NCI-H2227 (cell line): ENCODE measurements around the gene OSBPL2.

Experiments
- DNase-seq: peaks from one replicate; lab custom pipeline; 2025; ENCODE audit not compliant: unreplicated experiment; lab: John Stamatoyannopoulos, UW

OSBPL2 gene

DNA sequence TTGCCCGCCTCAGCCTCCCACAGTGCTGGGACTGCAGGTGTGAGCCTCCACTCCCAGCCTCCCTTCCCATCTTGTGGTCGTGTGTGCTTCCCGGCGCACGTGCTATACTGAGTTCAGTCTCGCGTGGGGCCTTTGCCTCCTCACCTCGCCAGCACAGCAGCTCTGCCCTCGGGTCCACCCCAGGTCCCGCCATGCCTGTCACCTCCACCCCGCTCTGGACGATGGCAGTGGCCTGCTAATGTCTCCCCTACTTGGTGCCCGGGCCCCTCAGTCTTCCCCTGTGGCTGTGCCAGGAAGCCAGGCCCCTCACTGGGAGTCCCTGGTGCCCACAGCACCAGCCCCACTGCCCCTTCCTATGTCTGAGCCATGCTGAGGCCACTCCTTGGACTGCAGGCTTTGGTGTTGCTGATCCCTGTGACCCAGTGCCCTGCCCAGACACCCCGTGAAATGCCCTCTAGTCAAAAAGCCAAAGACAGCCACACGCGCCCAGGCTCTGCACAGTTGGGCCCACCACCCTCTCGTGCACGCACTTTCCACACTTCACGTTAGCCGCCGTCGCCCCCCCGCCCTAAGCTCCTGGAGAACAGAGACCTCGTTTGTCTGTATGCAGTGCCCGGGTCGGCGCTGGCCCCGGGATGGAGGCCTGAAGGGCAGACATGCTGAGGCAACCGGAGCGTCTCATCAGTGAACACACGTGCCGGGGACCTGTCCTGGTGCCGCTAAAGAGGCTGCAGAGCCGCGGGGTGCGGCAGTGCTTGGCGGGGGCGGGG lies 32.5 kb upstream of the OSBPL2 start:
- no peak for DNase-seq

DNA sequence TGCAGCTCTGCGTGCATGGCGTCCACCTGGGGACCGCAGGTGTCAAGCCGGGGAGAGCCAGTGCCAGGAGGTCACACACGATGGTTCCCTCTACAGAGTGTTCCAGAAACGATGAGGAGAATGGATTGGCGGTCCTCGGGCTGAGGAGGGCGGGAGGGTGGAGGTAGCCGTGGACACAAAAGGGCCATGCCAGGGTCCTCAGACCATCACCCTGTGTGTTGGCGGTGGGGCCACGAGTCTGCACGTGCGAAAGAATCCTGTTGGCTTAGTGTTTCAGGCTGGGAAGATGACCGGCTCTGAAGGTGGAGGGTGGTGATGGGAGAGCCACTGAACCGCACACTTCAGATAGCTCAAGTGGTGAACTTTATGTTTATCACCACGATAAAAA lies 31.9 kb upstream of the OSBPL2 start:
- no peak for DNase-seq

DNA sequence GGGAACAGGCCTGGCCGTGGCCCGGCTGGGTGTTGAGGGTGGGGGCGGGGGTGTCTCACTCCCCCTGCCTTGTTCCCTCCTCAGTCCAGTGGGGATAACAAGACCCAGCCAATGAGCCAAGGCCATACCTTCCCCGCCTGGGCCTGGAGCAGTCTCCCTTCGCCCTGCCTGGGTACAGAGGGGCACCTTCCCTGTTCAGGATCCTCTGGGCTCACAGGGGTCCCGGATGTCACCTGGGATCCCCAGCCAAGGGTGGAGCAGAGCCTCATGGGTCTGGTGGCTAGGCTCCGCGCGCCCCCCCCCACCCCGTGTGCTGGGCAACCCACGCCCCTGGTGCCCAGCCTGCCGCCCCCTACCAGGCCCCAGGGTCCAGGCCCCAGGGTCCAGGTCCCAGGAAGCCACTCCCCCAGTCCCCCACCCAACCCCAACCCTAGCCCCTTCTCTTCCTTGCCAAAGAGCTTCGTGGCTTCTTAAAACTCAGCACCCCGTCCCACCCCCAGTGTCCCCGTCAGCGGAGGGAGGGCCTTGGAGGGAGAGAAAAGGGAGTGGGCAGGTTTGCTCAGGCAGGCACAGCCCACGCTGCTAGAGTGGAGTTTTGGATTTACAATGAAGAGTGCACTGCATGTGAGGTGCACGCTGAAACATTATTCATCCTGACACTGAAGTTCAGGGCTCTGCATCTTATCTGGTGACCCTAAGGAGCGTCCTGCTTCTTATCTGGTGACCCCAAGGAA lies 30.1 kb upstream of the OSBPL2 start:
- DNase-seq = no peak

DNA sequence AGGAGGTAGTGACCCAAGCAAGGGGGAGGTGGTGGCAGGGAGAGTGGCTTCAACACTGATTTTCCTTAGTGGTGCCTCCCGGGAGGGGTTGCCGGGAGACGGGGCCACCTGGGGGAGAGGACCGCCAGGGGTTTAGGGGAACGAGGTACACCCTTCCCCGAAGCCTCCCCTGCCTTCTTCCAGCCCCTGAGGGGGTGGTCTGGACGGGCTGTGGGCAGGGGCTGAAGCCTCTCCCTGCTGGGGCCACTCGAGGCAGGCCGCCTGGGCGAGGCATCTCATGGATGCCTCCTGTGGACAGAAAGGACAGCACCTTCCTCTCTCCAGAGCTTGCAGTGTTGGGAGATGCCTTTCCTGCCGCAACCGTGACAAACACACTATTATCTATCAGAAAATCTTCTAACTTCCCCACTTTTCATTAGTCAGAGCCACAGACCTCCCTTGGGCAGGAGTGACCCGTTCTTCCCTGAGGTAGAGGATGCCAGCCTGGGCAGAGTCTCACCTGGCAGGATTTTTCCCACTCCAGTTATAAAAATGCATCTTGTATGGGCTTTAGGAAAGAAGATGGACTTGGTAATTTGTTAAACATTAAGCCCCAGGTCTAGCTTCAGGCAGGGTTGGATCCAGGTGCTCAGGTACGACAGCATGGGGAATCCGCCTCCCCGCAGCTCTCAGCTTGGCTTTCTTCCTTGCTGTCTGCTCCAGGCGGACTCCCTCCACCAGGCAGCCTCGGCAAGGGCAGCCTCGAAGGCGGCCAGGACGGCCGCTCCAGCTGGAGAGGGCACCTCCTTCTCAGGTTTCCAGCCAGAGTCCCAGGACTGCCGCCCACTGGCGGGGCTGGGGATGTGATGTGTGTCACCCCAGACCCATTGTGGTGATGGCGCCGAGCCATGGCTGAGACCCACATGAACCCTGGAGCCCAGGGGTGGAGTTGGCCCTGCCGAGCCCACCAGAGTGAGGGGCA lies 29.2 kb upstream of the OSBPL2 start:
- DNase-seq = no peak

DNA sequence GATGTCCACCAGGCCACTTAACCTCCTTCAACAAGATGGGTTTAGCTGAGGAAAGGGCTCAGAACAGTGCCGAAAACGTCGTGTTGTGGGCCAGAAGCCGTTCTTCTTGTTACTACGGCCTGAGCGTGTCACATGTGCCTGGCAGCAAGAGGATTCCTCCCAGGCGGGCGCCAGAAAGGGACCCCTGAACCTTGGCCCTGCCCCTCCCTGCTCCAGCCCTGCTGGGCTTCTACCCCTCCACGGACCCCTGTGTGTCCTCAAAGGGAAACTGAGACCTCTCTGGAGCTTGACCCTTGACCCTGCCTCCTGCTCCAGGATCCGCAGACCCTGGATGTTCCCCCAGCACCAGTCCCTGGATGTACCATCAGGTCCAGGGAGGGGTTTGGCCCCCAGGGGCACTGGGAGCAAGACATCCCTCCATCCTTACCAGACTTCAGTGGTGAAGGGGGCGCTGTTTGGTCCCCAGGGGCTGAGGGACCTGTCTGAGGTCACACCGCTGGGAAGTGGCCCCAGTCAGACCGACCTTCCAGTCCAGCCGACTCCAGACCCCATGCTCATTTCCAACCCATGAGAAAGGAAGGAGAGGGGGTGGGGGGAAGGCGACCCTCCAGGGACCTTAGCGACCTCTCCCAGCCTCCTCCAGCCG lies 28.3 kb upstream of the OSBPL2 start:
- DNase-seq = no peak

DNA sequence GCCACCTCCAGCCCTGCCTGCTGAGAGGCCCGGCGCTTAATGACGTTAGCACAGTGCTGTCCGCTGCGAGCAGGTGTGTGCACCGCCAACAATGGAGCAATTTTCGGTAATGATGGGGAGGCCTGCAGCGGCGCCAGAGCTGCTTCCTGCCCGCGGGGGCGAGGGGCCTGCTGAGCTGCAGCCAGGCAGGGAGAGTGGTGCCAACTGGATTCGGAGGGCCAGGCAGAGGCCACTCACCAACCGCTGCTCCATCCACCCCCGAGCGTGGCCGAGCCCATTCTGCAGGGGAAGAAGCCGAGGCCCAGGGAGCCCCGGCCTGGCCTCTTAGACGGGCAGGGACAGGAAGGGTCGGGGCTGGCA lies 27.8 kb upstream of the OSBPL2 start:
- peak; percentile 91 for DNase-seq

DNA sequence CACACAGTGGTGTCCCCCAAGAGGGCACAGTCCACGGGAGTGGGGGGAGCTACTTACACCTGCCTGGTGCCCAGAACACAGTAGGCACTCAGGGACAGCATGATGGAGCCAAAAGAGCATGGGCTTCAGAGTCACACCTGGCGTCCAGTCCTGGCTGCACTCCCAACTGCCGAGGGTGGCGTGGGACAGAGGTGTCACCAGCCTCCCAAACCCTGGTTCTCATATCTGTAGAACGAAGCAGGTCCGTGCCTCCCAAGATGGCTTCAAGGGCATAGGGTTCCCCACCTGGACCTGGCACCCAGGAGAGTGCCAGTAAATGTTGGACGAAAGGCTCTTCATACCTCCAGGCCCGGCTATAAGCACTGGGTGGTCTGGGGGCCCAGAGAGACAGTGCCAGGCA lies 27.1 kb upstream of the OSBPL2 start:
- no peak for DNase-seq

DNA sequence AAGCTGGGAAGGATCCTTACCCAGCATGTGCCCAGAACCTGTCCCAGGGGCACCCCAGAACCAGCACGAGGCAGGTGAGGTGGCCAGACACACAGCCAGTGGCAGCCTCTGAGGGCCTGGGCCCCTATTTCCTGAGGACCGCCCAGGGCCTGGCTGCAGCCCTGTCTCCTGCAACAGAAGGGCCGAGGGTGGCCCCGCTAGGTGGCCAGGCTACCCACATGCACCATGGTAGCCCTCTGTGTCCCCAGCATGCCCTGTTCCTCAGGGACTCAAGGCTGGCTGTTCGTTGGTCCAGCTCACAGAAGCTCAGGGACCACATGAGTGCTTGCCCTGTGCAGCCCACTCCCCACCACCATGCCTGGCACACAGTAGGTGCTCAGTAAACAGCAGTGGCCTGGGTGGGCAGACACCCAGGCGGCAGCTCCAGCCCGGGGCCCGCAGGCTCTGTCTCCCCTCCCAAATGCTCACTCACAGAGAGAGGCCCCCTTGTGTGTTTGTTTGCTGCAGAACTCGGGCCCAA lies 26.5 kb upstream of the OSBPL2 start:
- DNase-seq = no peak

DNA sequence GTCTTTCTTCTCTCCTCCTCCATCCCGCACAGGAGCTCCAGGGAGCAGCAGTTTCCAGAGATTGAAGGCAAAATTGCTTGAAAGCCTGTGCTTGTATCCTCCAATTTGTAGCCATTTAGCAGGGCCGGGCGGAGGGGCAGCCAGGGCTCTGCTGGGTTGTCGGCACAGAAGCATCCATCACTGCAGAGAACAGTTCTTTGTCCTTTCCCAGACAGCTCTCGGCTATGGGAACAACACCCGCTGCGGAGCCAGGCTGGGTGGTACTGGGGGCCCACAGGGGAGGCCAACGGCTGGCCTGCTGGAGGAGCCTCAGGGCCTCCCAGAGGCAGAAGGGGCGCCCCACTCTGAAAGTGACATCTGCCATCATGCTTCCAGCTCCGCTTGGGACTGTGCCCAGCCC lies 26.0 kb upstream of the OSBPL2 start:
- peak; percentile 77 for DNase-seq

DNA sequence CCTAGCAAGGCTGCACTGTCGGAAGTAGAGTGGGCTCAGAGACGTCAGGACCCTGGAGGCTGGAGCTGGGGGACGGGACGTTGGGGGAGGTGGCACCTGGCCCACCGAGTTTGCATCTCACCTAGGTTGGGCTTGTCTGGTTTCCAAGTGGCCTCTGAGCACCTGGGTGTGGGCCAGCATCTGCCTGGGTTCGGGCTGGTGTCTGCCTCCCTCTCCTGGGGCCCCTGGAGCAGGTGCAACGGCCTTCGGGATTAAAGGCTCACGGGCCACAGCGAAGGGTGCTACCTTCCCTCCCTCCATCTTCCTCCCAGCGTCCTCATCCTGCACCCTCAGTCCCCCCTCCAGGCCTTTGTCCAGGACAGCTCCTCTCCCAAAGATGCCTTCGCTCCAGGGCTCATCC lies 24.3 kb upstream of the OSBPL2 start:
- DNase-seq = no peak

DNA sequence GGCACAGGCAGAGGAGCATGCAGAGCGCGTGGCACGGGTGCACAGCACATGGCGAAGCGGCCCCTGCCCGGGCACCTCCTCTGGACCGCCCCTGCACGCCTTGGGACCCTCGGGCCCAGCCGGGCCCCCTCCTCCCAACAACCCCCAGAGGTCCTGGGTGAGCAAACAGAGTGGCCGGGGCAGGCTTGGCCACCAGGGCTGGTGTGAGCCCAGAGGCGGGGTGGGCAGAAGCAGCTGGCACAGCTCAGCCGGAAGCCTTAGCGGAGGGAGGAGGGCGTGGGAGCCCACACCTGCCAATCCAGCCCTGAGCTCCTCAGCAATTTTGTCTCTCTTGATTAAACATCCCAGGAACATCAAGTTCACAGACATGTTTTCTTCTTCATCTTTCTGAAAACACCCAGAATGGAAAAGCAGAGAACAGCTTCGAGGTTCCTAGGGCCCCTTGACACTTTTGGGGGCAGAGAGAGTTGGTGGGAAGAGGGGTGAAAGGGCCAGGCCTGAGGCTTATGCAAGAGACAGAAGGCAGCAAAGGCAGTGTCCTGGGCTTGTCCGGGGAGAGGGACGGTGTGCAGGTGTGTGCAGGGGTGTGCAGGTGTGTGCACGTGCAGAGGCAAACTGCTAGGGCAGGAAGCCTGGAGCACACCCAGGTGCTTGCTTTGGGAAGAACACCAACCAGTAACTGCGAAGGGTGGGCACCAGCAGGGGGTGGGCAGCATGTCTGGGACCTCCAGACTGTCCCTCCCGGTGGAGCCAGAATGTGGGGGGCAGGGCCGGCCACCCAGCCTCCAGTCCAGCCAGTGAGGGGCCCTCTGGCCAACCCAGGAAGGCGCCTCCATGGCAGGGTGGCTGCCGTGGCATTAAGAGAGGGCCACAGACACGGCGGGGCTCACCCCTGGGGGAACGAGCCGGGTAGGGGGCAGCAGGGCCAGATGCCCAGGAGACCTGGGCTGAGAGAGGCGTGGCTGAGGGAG lies 23.0 kb upstream of the OSBPL2 start:
- DNase-seq = no peak

DNA sequence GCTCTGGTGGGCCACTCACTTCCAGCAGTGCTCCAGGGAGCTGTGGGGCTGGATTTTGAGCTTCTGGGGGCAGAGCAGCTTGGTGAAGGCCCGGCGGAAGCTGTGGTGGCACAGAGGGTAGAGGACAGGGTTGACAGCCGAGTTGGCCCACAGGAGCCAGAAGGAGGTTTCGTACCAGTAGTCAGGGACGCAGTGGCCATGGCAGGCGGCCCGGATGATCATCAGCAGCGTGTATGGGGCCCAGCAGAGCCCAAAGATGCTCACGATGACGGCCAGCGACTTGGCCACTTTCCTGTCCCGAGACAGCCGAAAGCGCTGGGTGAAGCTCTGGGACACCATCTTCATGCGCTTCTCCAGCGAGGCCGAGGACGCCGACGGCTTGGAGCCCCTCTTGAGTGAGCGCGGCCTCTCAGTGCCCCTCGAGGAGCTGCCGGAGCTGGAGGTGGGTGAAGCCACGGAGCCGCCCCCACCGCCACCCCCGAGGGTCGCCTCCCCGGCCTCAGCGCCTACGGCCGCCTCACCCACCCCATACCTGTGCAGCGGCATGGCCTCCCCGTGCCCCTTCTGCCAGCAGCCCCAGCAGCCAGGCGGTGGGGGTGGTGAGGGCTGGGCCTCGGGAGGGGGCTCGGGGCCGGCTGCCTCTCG lies 22.2 kb upstream of the OSBPL2 start:
- no peak for DNase-seq

DNA sequence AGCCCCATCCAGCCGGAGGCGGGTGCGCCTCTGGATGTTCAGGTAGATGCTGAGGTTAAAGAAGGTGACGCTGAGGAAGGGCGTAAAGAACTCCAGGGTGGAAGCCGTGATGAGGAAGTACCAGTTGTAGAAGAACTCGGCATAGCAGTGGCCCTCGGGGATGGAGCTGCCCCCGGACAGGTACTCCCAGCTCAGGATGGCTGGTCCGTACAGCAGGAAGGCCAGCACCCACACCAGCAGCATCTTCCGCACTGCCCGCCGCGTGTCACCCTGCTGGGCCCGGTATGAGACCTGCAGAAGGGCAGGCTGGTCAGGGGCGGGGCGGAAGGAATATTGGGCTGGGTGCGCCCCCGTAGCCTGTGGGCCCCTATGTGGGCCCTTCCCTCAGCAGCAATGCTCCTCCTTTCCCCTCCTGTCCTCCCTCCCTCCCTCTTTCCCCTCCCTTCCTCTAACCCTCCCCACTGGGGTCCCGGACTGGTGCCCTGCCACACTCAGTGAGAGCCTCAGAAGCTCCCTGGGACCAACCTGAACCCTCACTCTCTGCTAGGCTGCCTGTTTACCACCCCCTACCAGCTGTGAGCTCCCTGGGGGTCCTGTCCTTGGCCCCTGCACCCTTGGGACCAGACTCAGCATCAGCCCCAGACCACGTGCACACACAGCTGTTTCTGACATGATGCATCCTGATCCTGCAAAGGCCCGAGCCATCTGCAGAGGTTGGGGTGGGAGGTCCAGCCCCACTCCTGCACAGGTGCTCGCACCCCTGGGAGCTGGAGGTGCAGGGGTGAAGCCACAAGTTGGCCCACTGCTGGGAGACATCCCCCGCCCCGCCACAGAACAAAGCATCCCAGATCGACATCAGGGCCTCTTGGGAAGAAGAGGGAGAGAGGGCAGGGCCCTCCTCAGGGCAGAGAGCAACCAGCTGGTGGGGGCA lies 21.4 kb upstream of the OSBPL2 start:
- DNase-seq = no peak

DNA sequence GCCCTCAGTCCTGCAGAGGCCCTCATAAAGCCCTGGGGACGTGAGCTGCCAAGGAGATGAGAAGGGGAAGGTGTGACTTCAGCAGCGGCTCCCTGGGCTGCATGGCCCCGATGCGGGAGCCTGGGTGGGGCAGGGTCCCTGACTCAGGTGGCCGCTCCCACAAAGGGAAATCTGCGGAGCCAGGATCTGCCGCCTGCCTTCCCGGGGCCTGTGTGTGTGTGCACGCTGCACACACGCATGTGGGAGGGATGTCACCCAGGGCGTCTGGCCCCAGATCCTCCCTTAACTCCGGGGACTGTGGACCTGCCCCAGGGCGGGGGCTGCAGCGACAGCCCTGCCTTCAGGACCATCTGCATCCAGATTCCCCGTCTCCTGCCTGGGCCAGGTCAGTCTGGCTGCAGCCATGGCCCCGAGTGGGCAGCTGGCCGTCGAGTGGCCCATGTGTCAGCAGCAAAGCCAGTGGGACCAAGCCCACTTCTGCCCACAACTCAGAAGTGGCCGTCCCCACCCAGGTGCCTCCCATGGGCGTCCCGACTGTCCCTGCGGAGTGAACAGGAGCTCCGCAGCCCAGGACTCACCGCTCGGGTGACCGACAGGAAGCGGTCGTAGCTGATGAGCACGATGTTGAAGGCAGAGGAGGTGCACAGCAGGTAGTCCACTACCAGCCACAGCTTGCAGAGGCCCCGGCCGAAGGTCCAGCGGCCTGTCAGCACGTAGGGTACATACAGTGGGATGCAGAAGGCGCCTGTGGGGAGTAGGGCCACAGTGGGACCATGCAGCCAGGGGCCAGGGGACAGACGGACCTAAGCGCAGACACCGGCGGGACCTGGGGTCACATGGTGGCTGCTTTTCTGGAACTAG lies 20.2 kb upstream of the OSBPL2 start:
- DNase-seq = no peak

DNA sequence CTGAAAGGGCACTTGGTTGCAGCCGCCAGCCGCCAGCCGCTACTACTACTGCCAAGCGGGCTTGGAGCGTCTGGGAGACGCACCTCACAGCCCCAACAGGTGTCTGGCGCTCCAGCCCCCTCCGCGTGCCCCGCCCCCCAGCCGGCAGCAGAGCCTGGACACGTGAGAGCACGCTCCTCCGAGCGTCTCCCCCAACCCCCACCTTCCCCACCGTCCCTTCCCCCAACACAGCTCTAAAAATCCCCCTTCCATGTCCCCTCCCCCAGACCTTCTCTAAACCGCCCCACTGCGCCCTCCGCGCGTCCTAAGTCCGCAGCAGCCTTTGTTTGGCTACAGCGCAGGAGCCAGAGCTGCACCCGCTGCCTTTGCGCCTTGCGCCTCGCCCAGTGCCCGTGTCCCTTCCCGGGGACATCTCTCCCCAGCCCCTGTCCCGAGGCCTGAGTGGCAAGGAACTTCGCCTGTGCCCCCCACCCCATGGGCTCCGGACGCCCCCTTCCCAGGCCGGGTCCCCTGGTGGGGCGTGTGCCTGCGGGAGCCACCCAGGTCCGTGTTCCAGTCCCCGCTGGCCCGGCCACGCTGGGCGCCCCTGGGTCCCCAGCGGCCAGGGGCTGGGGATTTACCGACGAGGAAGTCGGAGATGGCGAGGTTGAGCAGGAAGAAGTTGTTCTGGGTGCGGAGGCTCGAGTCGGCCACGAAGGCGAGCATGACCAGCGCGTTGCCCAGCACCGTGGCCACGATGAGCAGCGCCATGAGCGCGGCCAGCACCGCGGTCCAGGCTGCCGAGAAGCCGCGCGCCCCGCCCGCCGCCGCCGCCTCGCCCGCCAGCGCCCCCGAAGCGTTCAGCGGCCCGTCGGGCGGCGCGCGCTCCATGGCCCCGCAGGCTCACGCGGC lies 19.0 kb upstream of the OSBPL2 start:
- peak; percentile 76 for DNase-seq

DNA sequence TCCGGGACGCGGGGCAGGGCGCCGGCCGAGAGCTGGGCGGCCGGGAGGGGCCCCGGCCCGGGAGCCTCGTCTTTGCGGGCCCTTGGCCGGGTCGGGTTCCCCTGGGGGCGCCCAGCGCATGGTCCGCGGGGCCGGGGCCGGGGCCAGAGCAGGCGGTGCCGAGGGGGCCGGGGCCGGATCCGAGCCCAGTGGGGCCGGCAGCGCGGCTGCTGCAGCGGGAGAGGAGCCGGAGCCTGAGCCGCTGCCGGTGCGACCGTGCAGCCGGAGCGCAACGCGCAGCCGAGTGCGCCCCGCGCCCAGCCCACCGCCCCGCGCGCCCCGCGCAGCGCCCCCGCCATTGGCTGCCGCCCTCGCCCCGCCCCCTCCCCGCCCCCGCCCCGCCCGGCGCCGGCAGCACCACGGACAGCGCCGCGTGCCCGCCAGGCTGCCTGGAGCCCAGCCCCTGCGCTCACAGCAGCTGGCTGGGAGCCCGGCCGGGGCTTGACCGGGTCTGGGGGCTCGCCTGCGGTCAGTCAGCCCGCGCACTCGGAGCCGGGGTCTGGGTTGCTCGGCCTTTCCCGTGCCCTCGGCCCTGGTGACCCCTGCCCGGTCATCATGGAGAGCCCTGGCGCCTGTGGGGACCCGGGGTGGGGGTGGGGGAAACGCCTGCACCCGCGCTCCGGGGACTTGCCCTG lies 18.2 kb upstream of the OSBPL2 start, which contains the start of gene HRH3:
TSS of gene HRH3 (minus strand) at position 287 of the 674 bp plus-strand sequence. CDS start 308 bp downstream, outside the sequence.
- DNase-seq = peak; percentile 79
